GM18502 (cell line): ENCODE data around the gene CELF4.

Experiments
- ATAC-seq: cut with Tn5 transposase; IDR thresholded peaks from one replicate; pipeline ENCODE4 v1.9.1; 2021; ENCODE audit warnings: mild to moderate bottlenecking; ENCODE audit not compliant: unreplicated experiment, poor library complexity

CELF4 gene

GRCh38 chr18:37274309-37275236 lies 291.0 kb downstream of the CELF4 start:
- ATAC-seq = no peak

GRCh38 chr18:37272841-37273240 lies 292.8 kb downstream of the CELF4 start:
- ATAC-seq = no peak

- ATAC-seq = no peak
These were observed 293.4 kb downstream of the CELF4 start for GRCh38 chr18:37272226-37272625.

- no peak for ATAC-seq
These were observed 294.9 kb downstream of the CELF4 start for GRCh38 chr18:37270666-37271052.

- ATAC-seq = no peak
These were observed 295.4 kb downstream of the CELF4 start for GRCh38 chr18:37270038-37270665.

- ATAC-seq = no peak
These were observed 299.3 kb downstream of the CELF4 start for GRCh38 chr18:37266290-37266689.

GRCh38 chr18:37265382-37265781 lies 300.2 kb downstream of the CELF4 start:
- no peak for ATAC-seq

GRCh38 chr18:37264956-37265355 lies 300.6 kb downstream of the CELF4 start:
- ATAC-seq = no peak

- ATAC-seq = no peak
These were observed 303.6 kb downstream of the CELF4 start for GRCh38 chr18:37261988-37262387.

GRCh38 chr18:37261246-37261840 lies 304.3 kb downstream of the CELF4 start:
- ATAC-seq = no peak

GRCh38 chr18:37260367-37261093 lies 305.1 kb downstream of the CELF4 start:
- no peak for ATAC-seq

GRCh38 chr18:37259711-37260110 lies 305.9 kb downstream of the CELF4 start:
- ATAC-seq = no peak

- ATAC-seq = no peak
These were observed 306.8 kb downstream of the CELF4 start for GRCh38 chr18:37258819-37259218.

GRCh38 chr18:37258131-37258530 lies 307.5 kb downstream of the CELF4 start:
- no peak for ATAC-seq

- no peak for ATAC-seq
These were observed 310.6 kb downstream of the CELF4 start for GRCh38 chr18:37254973-37255372.

GRCh38 chr18:37254236-37254754 lies 311.3 kb downstream of the CELF4 start:
- ATAC-seq = no peak

GRCh38 chr18:37253394-37254235 lies 312.0 kb downstream of the CELF4 start:
- no peak for ATAC-seq

GRCh38 chr18:37252854-37253393 lies 312.7 kb downstream of the CELF4 start:
- ATAC-seq = no peak

- no peak for ATAC-seq
These were observed 313.3 kb downstream of the CELF4 start for GRCh38 chr18:37252342-37252741.
